GM13977 (cell line): ENCODE measurements around the gene EIPR1.

Experiments
- DNase-seq: peaks from one replicate; pipeline ENCODE4 v3.0.0; 2012; ENCODE audit warnings: low spot score
- CTCF ChIP-seq: IDR thresholded peaks from 2 replicates; pipeline ENCODE4 v1.5.1; 2012; ENCODE audit warnings: mild to moderate bottlenecking, control low read depth; ENCODE audit not compliant: insufficient read depth; ENCODE audit errors: extremely low read depth, missing control alignments
- in situ Hi-C: fragments of 300-500 bp; cut with MboI; formaldehyde crosslinking; loops from one replicate; pipeline ENCODE4 v1.12.0; 2022; ENCODE audit warnings: low sequenced_read_pairs, low pct_unique_long_range_greater_than_20kb, mixed read lengths, inconsistent platforms; ENCODE audit not compliant: unreplicated experiment

Gene EIPR1

GRCh38 chr2:3154700-3155099 is 222.9 kb downstream of the EIPR1 start:
- no peak for TF ChIP-seq CTCF
- DNase-seq, result no peak
- in situ Hi-C loops, result no loop called here

GRCh38 chr2:3154146-3154545 is 223.5 kb downstream of the EIPR1 start:
- no peak for DNase-seq
- no peak for TF ChIP-seq CTCF
- in situ Hi-C loops, result no loop called here

- in situ Hi-C loops, result no loop called here
- no peak for TF ChIP-seq CTCF
- DNase-seq, result no peak
Measured at GRCh38 chr2:3151153-3151918, 226.3 kb downstream of the EIPR1 start.

- in situ Hi-C loops, result no loop called here
- no peak for DNase-seq
- TF ChIP-seq CTCF, result no peak
Measured at GRCh38 chr2:3149441-3150217, 228.0 kb downstream of the EIPR1 start.

- TF ChIP-seq CTCF, result no peak
- in situ Hi-C loops, result no loop called here
Measured at GRCh38 chr2:3148716-3149115, 228.9 kb downstream of the EIPR1 start.

GRCh38 chr2:3147651-3148530 is 229.7 kb downstream of the EIPR1 start:
- TF ChIP-seq CTCF, result no peak
- in situ Hi-C loops, result no loop called here
- DNase-seq, result no peak

More at GRCh38 chr2:3148716-3149115, 228.9 kb downstream of the EIPR1 start:
- DNase-seq, result no peak
